ENCODE results near the gene ANKRD39. TPM values are rescaled to one million over a fixed set of nuclear protein-coding genes. Genes with fewer than 3 reads are reported as not detected.

ANKRD39 gene
- total and polyA plus RNA-seq, 10 of the 15 experiments (the other 5 are each of a cell fraction or from before 2014, with no cell fraction given), result 7.4 to 36.2 (median 23.7) TPM

DNA sequence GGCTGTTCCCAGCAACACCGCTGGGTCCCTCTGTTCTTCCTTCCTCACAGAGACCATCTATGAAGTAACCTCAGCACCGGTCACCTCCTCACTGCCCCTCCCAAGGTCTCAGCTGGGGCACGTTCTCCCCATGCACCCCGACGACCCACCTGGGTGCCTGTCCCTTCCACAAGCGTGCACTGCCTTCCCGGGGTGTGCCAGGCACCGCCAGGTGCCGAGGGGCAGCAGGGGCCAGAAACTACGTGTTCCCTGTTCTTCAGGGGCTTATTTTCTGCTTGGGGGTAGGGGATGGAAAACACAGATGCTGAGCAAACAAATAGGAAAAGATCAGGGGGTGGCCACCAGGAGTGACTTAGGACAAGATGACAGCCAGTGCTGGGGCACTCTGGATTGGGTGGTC is 42.4 kb upstream of the ANKRD39 start (continued):
- no peak for TF ChIP-seq CEBPB (IDR thresholded peaks at IDR 0.05; ENCODE audit: borderline replicate concordance in 1 of 2, low read depth in 2 of 2, low read length in 2 of 2)
- TF ChIP-seq GATAD2B (conservative IDR thresholded peaks at IDR 0.05; ENCODE audit: low read depth), result no peak
- no peak for TF ChIP-seq NR2C2 (IDR thresholded peaks at IDR 0.05; ENCODE audit: borderline replicate concordance, control insufficient read depth, insufficient read length, low read depth)
- no peak for TF ChIP-seq CHD4 (IDR thresholded peaks at IDR 0.05)
- TF ChIP-seq PAX8 (IDR thresholded peaks at IDR 0.05), result no peak
- TF ChIP-seq DPF2 (IDR thresholded peaks at IDR 0.05), result no peak
- no peak for TF ChIP-seq TCF12 (IDR thresholded peaks at IDR 0.05; ENCODE audit: low read depth, low read length)

GRCh38 chr2:96899413-96899741 is 41.6 kb upstream of the ANKRD39 start:
- TF ChIP-seq TAF1 (IDR thresholded peaks at IDR 0.05; ENCODE audit: borderline replicate concordance, low read depth, low read length), result no peak
- TF ChIP-seq DPF2 (IDR thresholded peaks at IDR 0.05), result no peak
- no peak for TF ChIP-seq RELA (IDR thresholded peaks at IDR 0.05; ENCODE audit: borderline replicate concordance, partially characterized antibody)
- TF ChIP-seq IKZF1 (conservative IDR thresholded peaks at IDR 0.05), result no peak
- TF ChIP-seq IRF4 (IDR thresholded peaks at IDR 0.05; ENCODE audit: low read depth, low read length), result no peak
- TF ChIP-seq ZNF217 (IDR thresholded peaks at IDR 0.05), result no peak
- TF ChIP-seq KDM1A (IDR thresholded peaks at IDR 0.05; ENCODE audit: borderline replicate concordance), result no peak
- no peak for TF ChIP-seq IKZF2 (IDR thresholded peaks at IDR 0.05)
- TF ChIP-seq RBBP5 (conservative IDR thresholded peaks at IDR 0.05), result no peak
- TF ChIP-seq SMAD1 (IDR thresholded peaks at IDR 0.05; ENCODE audit: low read depth, partially characterized antibody), result no peak
- TF ChIP-seq, protein P1, sequence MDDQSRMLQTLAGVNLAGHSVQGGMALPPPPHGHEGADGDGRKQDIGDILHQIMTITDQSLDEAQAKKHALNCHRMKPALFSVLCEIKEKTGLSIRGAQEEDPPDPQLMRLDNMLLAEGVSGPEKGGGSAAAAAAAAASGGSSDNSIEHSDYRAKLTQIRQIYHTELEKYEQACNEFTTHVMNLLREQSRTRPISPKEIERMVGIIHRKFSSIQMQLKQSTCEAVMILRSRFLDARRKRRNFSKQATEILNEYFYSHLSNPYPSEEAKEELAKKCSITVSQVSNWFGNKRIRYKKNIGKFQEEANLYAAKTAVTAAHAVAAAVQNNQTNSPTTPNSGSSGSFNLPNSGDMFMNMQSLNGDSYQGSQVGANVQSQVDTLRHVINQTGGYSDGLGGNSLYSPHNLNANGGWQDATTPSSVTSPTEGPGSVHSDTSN (IDR thresholded peaks at IDR 0.05; ENCODE audit: insufficient replicate concordance, low read depth, low read length), result no peak
- TF ChIP-seq ZBTB40 (IDR thresholded peaks at IDR 0.05; ENCODE audit: borderline replicate concordance), result no peak
- DNase-seq (ENCODE audit: low read depth, low spot score) (no peak), FAIRE-seq (no peak), ATAC-seq (no peak)
- Histone ChIP-seq H4K20me1 (ENCODE audit: control insufficient read depth, insufficient read depth) (no peaks in the 10 kb centered on the region), H3K27me3 (replicated peaks in 1 of 2; ENCODE audit: control insufficient read depth in 2 of 2, insufficient read depth in 2 of 2, low read length in 1 of 2) (no peaks in the 10 kb centered on the region; a peak in 1 of 4 replicates), H3K4me2 (ENCODE audit: control insufficient read depth, insufficient read depth) (no peak overlapping the region), H3K9me3 (replicated peaks; ENCODE audit: control insufficient read depth, insufficient read depth, low read length) (no peaks in the 10 kb centered on the region), H2AFZ (ENCODE audit: control insufficient read depth, low read depth, low read length) (no peak overlapping the region), H3K27ac (ENCODE audit: control insufficient read depth, insufficient read depth) (no peak overlapping the region), H3K36me3 (ENCODE audit: control insufficient read depth in 2 of 2, insufficient read depth in 2 of 2, low read length in 1 of 2) (no peaks in the 10 kb centered on the region), H3K9ac (ENCODE audit: control insufficient read depth, insufficient read depth, low read length) (no peak overlapping the region), H3K4me3 (no peak overlapping the region), H3K79me2 (ENCODE audit: control insufficient read depth, insufficient read depth, low read length) (no peaks in the 10 kb centered on the region), H3K4me1 (ENCODE audit: control insufficient read depth, insufficient read depth, low read length) (no peaks in the 10 kb centered on the region)
- BruUV-seq (replicated peaks), result no TSS peak
- ChIA-PET CTCF (no interaction called here), SMC1A (ENCODE audit: uncharacterized antibody, unreplicated experiment) (no interaction called here), POLR2A (interaction anchor here (0.7 kb wide), 2 partner anchors 35 to 110 kb away, joined by 3 to 6 read pairs; no protein-coding TSS in a partner anchor), RAD21 (ENCODE audit: unreplicated experiment) (interaction anchor here (1.0 kb wide), 1 partner anchor 8 kb away, joined by 3 read pairs; no protein-coding TSS in a partner anchor)
- in situ Hi-C loops (cut with MboI), result no loop called here
- intact Hi-C loops (cut with micrococcal nuclease; ENCODE audit: unreplicated experiment), result no loop called here
- WGBS (ENCODE audit: insufficient coverage, insufficient replicate concordance, low lambda C conversion rate, missing lambda C conversion rate), result 11% methylated on average over 3 of the region's 4 CpGs

Data from GM12878 (cell line).